Measurements from ENCODE around the gene NGDN.

DNA sequence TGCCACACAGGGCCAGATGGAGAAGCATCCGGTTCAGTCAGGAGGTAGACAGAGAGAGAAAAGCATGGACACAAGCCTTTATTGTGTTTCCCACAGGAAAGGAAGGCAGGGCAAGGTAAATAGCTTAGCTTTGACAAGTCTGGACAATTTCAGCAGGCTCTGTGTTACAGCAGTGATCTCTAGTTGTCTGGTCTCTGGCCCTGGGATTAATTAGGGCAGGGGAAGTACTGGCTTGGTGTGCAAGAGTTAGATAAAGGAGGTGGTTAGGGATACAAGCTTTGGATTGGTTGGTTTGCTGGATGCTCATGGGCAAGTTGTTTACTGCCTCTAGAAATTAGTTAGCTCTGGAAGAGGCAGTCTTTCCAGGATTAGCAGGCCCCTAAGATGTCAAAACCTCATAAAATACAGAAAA is 15.1 kb upstream of the NGDN start:
- TF ChIP-seq, protein P1, sequence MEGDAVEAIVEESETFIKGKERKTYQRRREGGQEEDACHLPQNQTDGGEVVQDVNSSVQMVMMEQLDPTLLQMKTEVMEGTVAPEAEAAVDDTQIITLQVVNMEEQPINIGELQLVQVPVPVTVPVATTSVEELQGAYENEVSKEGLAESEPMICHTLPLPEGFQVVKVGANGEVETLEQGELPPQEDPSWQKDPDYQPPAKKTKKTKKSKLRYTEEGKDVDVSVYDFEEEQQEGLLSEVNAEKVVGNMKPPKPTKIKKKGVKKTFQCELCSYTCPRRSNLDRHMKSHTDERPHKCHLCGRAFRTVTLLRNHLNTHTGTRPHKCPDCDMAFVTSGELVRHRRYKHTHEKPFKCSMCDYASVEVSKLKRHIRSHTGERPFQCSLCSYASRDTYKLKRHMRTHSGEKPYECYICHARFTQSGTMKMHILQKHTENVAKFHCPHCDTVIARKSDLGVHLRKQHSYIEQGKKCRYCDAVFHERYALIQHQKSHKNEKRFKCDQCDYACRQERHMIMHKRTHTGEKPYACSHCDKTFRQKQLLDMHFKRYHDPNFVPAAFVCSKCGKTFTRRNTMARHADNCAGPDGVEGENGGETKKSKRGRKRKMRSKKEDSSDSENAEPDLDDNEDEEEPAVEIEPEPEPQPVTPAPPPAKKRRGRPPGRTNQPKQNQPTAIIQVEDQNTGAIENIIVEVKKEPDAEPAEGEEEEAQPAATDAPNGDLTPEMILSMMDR (IDR thresholded peaks at IDR 0.05): no peak
- TF ChIP-seq TAF1 (IDR thresholded peaks at IDR 0.05; ENCODE audit: borderline replicate concordance, low read depth, low read length) (no peak), GABPA (IDR thresholded peaks at IDR 0.05; ENCODE audit: low read depth) (no peak), POLR2AphosphoS5 (IDR thresholded peaks at IDR 0.05; ENCODE audit: low read depth, low read length) (no peak), TCF12 (IDR thresholded peaks at IDR 0.05) (no peak), NFIC (IDR thresholded peaks at IDR 0.05; ENCODE audit: borderline replicate concordance) (no peak), JUND (IDR thresholded peaks at IDR 0.05) (no peak)
- TF ChIP-seq, protein P2, sequence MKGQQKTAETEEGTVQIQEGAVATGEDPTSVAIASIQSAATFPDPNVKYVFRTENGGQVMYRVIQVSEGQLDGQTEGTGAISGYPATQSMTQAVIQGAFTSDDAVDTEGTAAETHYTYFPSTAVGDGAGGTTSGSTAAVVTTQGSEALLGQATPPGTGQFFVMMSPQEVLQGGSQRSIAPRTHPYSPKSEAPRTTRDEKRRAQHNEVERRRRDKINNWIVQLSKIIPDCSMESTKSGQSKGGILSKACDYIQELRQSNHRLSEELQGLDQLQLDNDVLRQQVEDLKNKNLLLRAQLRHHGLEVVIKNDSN (IDR thresholded peaks at IDR 0.05; ENCODE audit: borderline replicate concordance, low read depth): no peak
- TF ChIP-seq, protein P3, sequence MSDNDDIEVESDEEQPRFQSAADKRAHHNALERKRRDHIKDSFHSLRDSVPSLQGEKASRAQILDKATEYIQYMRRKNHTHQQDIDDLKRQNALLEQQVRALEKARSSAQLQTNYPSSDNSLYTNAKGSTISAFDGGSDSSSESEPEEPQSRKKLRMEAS (IDR thresholded peaks at IDR 0.05; ENCODE audit: low read depth): no peak
- TF ChIP-seq, protein P4, sequence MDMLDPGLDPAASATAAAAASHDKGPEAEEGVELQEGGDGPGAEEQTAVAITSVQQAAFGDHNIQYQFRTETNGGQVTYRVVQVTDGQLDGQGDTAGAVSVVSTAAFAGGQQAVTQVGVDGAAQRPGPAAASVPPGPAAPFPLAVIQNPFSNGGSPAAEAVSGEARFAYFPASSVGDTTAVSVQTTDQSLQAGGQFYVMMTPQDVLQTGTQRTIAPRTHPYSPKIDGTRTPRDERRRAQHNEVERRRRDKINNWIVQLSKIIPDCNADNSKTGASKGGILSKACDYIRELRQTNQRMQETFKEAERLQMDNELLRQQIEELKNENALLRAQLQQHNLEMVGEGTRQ (IDR thresholded peaks at IDR 0.05; ENCODE audit: borderline replicate concordance, low read depth, low read length): no peak
- TF ChIP-seq, protein P5, sequence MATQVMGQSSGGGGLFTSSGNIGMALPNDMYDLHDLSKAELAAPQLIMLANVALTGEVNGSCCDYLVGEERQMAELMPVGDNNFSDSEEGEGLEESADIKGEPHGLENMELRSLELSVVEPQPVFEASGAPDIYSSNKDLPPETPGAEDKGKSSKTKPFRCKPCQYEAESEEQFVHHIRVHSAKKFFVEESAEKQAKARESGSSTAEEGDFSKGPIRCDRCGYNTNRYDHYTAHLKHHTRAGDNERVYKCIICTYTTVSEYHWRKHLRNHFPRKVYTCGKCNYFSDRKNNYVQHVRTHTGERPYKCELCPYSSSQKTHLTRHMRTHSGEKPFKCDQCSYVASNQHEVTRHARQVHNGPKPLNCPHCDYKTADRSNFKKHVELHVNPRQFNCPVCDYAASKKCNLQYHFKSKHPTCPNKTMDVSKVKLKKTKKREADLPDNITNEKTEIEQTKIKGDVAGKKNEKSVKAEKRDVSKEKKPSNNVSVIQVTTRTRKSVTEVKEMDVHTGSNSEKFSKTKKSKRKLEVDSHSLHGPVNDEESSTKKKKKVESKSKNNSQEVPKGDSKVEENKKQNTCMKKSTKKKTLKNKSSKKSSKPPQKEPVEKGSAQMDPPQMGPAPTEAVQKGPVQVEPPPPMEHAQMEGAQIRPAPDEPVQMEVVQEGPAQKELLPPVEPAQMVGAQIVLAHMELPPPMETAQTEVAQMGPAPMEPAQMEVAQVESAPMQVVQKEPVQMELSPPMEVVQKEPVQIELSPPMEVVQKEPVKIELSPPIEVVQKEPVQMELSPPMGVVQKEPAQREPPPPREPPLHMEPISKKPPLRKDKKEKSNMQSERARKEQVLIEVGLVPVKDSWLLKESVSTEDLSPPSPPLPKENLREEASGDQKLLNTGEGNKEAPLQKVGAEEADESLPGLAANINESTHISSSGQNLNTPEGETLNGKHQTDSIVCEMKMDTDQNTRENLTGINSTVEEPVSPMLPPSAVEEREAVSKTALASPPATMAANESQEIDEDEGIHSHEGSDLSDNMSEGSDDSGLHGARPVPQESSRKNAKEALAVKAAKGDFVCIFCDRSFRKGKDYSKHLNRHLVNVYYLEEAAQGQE (IDR thresholded peaks at IDR 0.05; ENCODE audit: low read depth, low read length): no peak

All from SK-N-SH (cell line).